GM18526 (cell line): ENCODE data around the gene PTPN4.

Experiments
- POLR2A ChIP-seq: IDR thresholded peaks from 3 replicates; pipeline ENCODE4 v1.6.1; 2011; ENCODE audit not compliant: insufficient read length; ENCODE audit errors: extremely low read depth

Gene PTPN4

GRCh38 chr2:120029672-120030640 is 270.2 kb downstream of the PTPN4 start:
- no peak for TF ChIP-seq POLR2A

- TF ChIP-seq POLR2A = no peak
These were observed 272.6 kb downstream of the PTPN4 start for GRCh38 chr2:120032297-120032696.
